ENCODE results near the gene ITPR1. TPM values are rescaled to one million over a fixed set of nuclear protein-coding genes. Genes with fewer than 3 reads are reported as not detected.
"Not testable (repeated sequence)": the region's sequence is repeated elsewhere in the genome, so short reads cannot be mapped to it uniquely, and the experiment has no call there.

ITPR1 gene
- total RNA-seq, 1 donor from 2014 or later: 84.5 TPM

- intact Hi-C loops (cut with micrococcal nuclease): loop anchor here (2.0 to 5.0 kb wide), 3 partner anchors 67 to 234 kb away; partner anchors contain the start of gene ITPR1
- DNase-seq: peak; percentile 73
- Mint-ChIP-seq H3K9me3 (no peaks in the 10 kb centered on the region), H3K4me3 (peak overlapping the region; percentile 82), H3K27me3 (no peaks in the 10 kb centered on the region), H3K27ac (peak overlapping the region; percentile 68), H3K36me3 (ENCODE audit: low read depth) (peaks cover 1% of the 10 kb centered on the region), H3K4me1 (peaks cover 32% of the 10 kb centered on the region)
Observed at GRCh38 chr3:4584456-4585249, 91.5 kb downstream of the ITPR1 start.

GRCh38 chr3:4586381-4586780, 93.2 kb downstream of the ITPR1 start:
- Mint-ChIP-seq H3K27me3 (no peaks in the 10 kb centered on the region), H3K4me3 (no peak overlapping the region), H3K36me3 (ENCODE audit: low read depth) (peaks cover 7% of the 10 kb centered on the region), H3K9me3 (no peaks in the 10 kb centered on the region), H3K27ac (no peak overlapping the region), H3K4me1 (peaks cover 30% of the 10 kb centered on the region)
- no peak for DNase-seq
- intact Hi-C loops (cut with micrococcal nuclease): loop anchor here (5.0 kb wide), 1 partner anchor 69 kb away; no protein-coding TSS in a partner anchor

GRCh38 chr3:4587061-4587837, 94.1 kb downstream of the ITPR1 start:
- no peak for DNase-seq
- Mint-ChIP-seq H3K4me3 (no peak overlapping the region), H3K27ac (no peak overlapping the region), H3K9me3 (no peaks in the 10 kb centered on the region), H3K27me3 (no peaks in the 10 kb centered on the region), H3K36me3 (ENCODE audit: low read depth) (peaks cover 7% of the 10 kb centered on the region), H3K4me1 (peaks cover 30% of the 10 kb centered on the region)
- intact Hi-C loops (cut with micrococcal nuclease): loop anchor here (5.0 kb wide), 1 partner anchor 70 kb away; no protein-coding TSS in a partner anchor

GRCh38 chr3:4587838-4588105, 94.6 kb downstream of the ITPR1 start:
- Mint-ChIP-seq H3K4me3 (no peak overlapping the region), H3K9me3 (no peaks in the 10 kb centered on the region), H3K27ac (no peak overlapping the region), H3K4me1 (peaks cover 27% of the 10 kb centered on the region), H3K27me3 (no peaks in the 10 kb centered on the region), H3K36me3 (ENCODE audit: low read depth) (peaks cover 7% of the 10 kb centered on the region)
- DNase-seq: no peak
- intact Hi-C loops (cut with micrococcal nuclease): loop anchor here (5.0 kb wide), 1 partner anchor 70 kb away; no protein-coding TSS in a partner anchor

GRCh38 chr3:4588466-4588865, 95.3 kb downstream of the ITPR1 start:
- Mint-ChIP-seq H3K9me3 (no peaks in the 10 kb centered on the region), H3K27me3 (no peaks in the 10 kb centered on the region), H3K4me1 (peaks cover 27% of the 10 kb centered on the region), H3K4me3 (no peak overlapping the region), H3K27ac (peak overlapping the region; percentile 12), H3K36me3 (ENCODE audit: low read depth) (peaks cover 7% of the 10 kb centered on the region)
- DNase-seq: no peak
- intact Hi-C loops (cut with micrococcal nuclease): loop anchor here (5.0 kb wide), 1 partner anchor 71 kb away; no protein-coding TSS in a partner anchor

- H3K9me3 Mint-ChIP-seq: no peaks in the 10 kb centered on the region
- peaks cover 19% of the 10 kb centered on the region for H3K4me1 Mint-ChIP-seq
- H3K36me3 Mint-ChIP-seq (ENCODE audit: low read depth): peaks cover 7% of the 10 kb centered on the region
- no peak overlapping the region for H3K4me3 Mint-ChIP-seq
- intact Hi-C loops (cut with micrococcal nuclease): loop anchor here (5.0 kb wide), 1 partner anchor 72 kb away; no protein-coding TSS in a partner anchor
- no peaks in the 10 kb centered on the region for H3K27me3 Mint-ChIP-seq
- H3K27ac Mint-ChIP-seq: no peak overlapping the region
- no peak for DNase-seq
Observed at GRCh38 chr3:4589475-4590097, 96.4 kb downstream of the ITPR1 start.

GRCh38 chr3:4590849-4591248, 97.7 kb downstream of the ITPR1 start:
- peaks cover 18% of the 10 kb centered on the region for H3K4me1 Mint-ChIP-seq
- DNase-seq; H3K27me3 Mint-ChIP-seq; H3K36me3 Mint-ChIP-seq (ENCODE audit: low read depth); intact Hi-C loops (cut with micrococcal nuclease); H3K27ac Mint-ChIP-seq; H3K4me3 Mint-ChIP-seq; H3K9me3 Mint-ChIP-seq: not testable (repeated sequence)

- Mint-ChIP-seq H3K4me1 (peaks cover 17% of the 10 kb centered on the region), H3K4me3 (no peak overlapping the region), H3K36me3 (ENCODE audit: low read depth) (peaks cover 6% of the 10 kb centered on the region), H3K9me3 (no peaks in the 10 kb centered on the region), H3K27ac (no peak overlapping the region), H3K27me3 (no peaks in the 10 kb centered on the region)
- intact Hi-C loops (cut with micrococcal nuclease): no loop called here
- DNase-seq: no peak
Observed at GRCh38 chr3:4591669-4592068, 98.5 kb downstream of the ITPR1 start.

- peaks cover 16% of the 10 kb centered on the region for H3K4me1 Mint-ChIP-seq
Observed at GRCh38 chr3:4593014-4593413, 99.9 kb downstream of the ITPR1 start.

GRCh38 chr3:4595710-4596113, 102.6 kb downstream of the ITPR1 start:
- H3K36me3 Mint-ChIP-seq (ENCODE audit: low read depth): peaks cover 5% of the 10 kb centered on the region
- H3K4me3 Mint-ChIP-seq: no peak overlapping the region
- no peak for DNase-seq
- H3K27ac Mint-ChIP-seq: peak overlapping the region; percentile 2
- H3K4me1 Mint-ChIP-seq: peaks cover 9% of the 10 kb centered on the region
- H3K27me3 Mint-ChIP-seq: no peaks in the 10 kb centered on the region
- intact Hi-C loops (cut with micrococcal nuclease): no loop called here
- no peaks in the 10 kb centered on the region for H3K9me3 Mint-ChIP-seq

More at GRCh38 chr3:4593014-4593413, 99.9 kb downstream of the ITPR1 start:
- H3K36me3 Mint-ChIP-seq (ENCODE audit: low read depth): peaks cover 6% of the 10 kb centered on the region
- H3K27me3 Mint-ChIP-seq: no peaks in the 10 kb centered on the region
- no peaks in the 10 kb centered on the region for H3K9me3 Mint-ChIP-seq
- DNase-seq: no peak
- intact Hi-C loops (cut with micrococcal nuclease): no loop called here
- H3K4me3 Mint-ChIP-seq: no peak overlapping the region
- H3K27ac Mint-ChIP-seq: no peak overlapping the region

GRCh38 chr3:4596612-4597011, 103.5 kb downstream of the ITPR1 start:
- no peak for DNase-seq
- intact Hi-C loops (cut with micrococcal nuclease): no loop called here

GRCh38 chr3:4597208-4597985, 104.2 kb downstream of the ITPR1 start:
- no peak overlapping the region for H3K27ac Mint-ChIP-seq
- H3K9me3 Mint-ChIP-seq: no peaks in the 10 kb centered on the region
- intact Hi-C loops (cut with micrococcal nuclease): no loop called here
- H3K4me3 Mint-ChIP-seq: no peak overlapping the region
- no peak for DNase-seq
- H3K27me3 Mint-ChIP-seq: no peaks in the 10 kb centered on the region
- H3K36me3 Mint-ChIP-seq (ENCODE audit: low read depth): peaks cover 3% of the 10 kb centered on the region
- peaks cover 11% of the 10 kb centered on the region for H3K4me1 Mint-ChIP-seq

More at GRCh38 chr3:4596612-4597011, 103.5 kb downstream of the ITPR1 start:
- H3K9me3 Mint-ChIP-seq: no peaks in the 10 kb centered on the region
- H3K4me1 Mint-ChIP-seq: peaks cover 9% of the 10 kb centered on the region
- no peaks in the 10 kb centered on the region for H3K27me3 Mint-ChIP-seq
- H3K4me3 Mint-ChIP-seq: no peak overlapping the region
- no peak overlapping the region for H3K27ac Mint-ChIP-seq
- H3K36me3 Mint-ChIP-seq (ENCODE audit: low read depth): peaks cover 2% of the 10 kb centered on the region

- H3K4me1 Mint-ChIP-seq: peaks cover 11% of the 10 kb centered on the region
- intact Hi-C loops (cut with micrococcal nuclease); H3K4me3 Mint-ChIP-seq; H3K36me3 Mint-ChIP-seq (ENCODE audit: low read depth); DNase-seq; H3K27me3 Mint-ChIP-seq; H3K27ac Mint-ChIP-seq; H3K9me3 Mint-ChIP-seq: not testable (repeated sequence)
Observed at GRCh38 chr3:4598232-4598631, 105.1 kb downstream of the ITPR1 start.

Measured in activated CD4-positive, alpha-beta T cell treated with anti-CD3 and anti-CD28 coated beads, Interleukin-2, amount 10 ng/mL, durations not matched to agents 24 days and 14 days (primary cell).